ENCODE data around the gene HSCB.
A peak's percentile ranks its signal among the peaks of the same experiment; 100 is the strongest.
"Not testable (repeated sequence)": the region's sequence is repeated elsewhere in the genome, so short reads cannot be mapped to it uniquely, and the experiment has no call there.

The HSCB gene

DNA sequence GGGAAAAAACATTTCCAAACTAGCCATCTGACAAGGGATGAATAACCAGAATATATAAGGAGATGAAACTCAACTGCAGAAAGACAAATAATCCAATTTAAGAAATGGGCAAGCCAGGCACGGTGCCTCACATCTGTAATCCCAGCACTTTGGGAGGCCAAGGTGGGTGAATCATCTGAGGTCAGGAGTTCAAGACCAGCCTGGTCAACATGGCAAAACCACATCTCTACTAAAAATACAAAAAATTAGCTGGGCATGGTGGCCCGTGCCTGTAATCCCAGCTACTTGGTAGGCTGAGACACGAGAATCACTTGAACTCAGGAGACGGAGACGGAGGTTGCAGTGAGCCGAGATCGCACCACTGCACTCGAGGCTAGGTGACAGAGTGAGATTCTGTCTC, 3.0 kb upstream of the HSCB start:
- DNase-seq (ENCODE audit: low read depth in 3 of 3, low spot score in 1 of 3): not testable (repeated sequence)

DNA sequence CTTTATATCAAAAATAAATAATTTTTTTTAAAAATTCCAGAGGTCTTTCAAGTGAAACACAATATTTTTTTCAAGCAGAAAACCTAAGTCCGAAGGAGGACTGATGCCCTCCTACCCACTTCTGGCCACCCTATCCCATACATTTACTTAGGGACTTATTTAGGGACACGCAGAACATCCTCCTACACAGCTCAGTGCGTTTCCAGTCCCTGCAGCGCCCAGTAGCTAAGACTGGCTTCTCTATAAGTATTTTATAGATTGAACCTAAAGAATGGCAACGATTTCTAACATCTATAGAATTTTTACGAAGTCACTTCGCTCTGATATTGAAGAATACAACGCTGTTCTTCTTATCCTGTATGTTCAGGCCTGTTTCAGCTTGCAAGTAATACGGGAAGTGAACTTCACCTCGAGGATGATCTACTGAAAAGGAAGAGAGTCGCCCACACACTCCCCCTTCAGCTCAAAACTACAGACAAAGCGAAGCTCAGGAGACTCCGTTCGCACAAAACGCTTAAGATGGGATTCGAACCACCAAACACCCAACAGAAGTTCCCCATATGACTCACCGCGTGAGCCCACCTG, 547 bp upstream of the HSCB start:
- no peak for DNase-seq (ENCODE audit: low read depth in 3 of 3, low spot score in 1 of 3)

DNA sequence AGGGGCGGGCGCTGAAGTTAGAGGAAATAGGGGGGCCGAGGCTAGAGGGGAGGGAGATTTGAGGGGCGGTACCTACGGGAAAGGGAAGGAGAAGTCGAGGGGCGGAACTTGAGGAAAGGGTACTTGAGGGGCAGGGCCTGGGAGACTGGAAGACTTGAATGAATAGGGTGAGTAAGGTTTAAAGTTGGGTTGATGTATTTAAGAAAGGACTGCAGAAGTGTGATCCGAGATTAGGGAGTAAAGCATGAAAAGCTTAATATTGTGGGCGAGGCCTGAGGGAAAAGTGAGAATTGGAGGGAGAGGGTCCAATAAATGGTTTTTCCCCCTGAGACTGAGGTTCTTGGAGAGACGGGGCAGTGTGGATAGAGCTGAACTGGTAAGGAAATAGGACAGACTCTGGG, 723 bp downstream of the HSCB start:
- DNase-seq (ENCODE audit: low read depth in 3 of 3, low spot score in 1 of 3): no peak

DNA sequence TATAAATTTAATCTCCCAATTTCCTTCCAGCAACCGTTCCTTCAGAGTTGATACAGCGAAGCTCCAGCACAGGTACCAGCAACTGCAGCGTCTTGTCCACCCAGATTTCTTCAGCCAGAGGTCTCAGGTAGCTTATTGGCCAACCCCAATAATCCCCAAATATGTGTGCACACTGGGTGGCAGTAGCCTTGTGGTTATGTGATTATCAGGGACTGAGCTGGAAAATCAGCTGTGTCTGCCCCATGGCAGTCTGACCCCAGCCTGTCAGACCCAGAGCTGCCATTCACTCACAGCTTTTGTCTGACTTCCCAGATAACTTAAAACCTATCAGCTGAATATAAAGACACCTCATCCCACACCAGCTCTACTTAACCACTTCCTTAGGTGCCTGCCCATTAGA, 2.0 kb downstream of the HSCB start:
- no peak for DNase-seq (ENCODE audit: low read depth in 3 of 3, low spot score in 1 of 3)

DNA sequence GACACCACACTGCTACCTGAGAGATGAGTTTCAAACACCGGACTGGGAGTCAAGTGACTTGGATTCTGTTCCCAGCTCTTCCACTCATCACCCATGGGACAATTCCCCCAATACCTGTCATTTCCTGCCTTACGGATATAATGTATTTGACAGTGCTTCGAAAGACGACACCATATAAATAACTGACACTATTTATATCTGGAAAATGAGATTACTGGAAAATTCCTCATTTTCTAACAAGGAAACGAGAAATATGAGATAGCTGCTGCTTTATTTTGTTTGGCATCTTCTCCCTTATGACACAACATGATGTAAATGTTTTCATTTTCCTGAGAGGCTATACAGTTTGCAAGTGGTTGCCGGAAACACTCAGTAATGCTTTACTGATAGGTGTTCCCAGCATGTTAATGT, 8.6 kb downstream of the HSCB start:
- DNase-seq (ENCODE audit: low read depth in 3 of 3, low spot score in 1 of 3): no peak

DNA sequence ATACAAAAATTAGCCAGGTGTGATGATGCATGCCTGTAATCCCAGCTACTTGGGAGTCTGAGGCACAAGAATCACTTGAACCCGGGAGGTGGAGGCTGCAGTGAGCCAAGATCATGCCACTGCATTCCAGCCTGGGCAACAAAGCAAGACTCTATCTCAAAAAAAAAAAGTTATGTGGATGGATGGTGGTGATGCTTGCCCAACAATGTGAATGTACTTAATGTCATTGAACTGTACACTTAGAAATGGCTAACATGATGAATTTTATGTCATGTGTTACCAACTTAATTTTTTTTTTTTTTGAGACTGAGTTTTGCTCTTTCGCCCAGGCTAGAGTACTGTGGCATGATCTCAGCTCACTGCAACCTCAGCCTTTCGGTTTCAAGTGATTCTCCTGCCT, 12.7 kb downstream of the HSCB start:
- not testable (repeated sequence) for DNase-seq (ENCODE audit: low read depth in 3 of 3, low spot score in 1 of 3)

DNA sequence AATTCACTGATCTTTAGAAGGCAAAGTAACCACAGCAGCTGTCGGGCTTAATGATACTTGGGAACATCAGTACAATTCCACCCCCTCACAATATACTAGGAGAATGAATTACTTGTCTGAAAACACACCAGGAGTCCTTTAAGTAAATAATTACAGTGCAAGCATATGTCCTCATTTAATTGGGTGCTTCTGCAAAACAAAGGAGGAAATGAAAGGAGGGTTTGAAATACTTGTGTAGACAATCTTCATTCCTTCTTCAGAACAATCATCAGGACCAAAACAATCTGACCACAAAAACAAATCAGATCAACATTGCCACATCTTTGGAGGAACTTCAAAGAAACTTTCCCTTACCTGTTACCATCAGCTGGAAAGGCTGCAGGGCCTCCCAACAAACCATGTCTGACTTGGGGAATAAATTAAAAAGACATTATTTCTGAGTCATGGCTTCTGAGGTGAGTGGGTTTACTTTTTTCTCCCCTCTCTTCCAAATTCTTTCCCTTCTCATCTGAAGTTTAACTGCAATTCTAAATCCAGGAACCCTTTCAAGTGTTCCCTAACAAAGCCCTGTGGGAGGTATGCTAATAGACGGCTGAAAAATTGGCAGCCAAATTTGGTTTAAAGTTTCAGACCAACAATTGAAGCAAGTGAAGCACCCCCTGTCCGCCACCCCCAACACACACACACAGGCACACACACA, 18.2 kb downstream of the HSCB start:
- DNase-seq (ENCODE audit: low read depth in 3 of 3, low spot score in 1 of 3): no peak

DNA sequence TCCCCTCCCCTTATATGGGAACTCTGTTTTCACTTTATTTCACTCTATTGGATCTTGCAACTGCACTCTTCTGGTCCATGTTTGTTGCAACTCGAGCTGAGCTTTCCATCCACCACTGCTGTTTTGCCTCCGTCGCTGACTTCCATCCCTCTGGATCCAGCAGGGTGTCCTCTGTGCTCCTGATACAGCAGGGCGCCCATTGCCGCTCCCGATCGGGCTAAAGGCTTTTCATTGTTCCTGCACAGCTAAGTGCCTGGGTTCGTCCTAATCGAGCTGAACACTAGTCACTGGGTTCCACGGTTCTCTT, 19.6 kb downstream of the HSCB start:
- DNase-seq (ENCODE audit: low read depth in 3 of 3, low spot score in 1 of 3): no peak

DNA sequence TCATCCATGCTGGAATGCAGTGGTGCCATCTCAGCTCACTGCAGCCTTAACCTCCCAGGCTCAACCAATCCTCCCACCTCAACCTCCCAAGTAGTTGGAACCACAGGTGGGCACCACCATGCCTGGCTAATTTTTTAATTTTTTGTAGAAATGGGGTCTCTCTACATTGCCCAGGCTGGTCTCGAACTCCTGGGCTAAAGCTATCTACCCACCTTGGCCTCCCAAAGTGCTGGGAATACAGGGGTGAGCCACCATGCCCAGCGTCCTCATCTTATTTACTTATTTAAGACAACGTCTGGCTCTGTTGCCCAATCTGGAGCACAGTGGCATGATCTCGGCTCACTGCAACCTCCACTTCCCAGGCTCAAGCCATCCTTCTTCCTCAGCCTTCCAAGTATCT, 20.2 kb downstream of the HSCB start:
- DNase-seq (ENCODE audit: low read depth in 3 of 3, low spot score in 1 of 3): not testable (repeated sequence)

DNA sequence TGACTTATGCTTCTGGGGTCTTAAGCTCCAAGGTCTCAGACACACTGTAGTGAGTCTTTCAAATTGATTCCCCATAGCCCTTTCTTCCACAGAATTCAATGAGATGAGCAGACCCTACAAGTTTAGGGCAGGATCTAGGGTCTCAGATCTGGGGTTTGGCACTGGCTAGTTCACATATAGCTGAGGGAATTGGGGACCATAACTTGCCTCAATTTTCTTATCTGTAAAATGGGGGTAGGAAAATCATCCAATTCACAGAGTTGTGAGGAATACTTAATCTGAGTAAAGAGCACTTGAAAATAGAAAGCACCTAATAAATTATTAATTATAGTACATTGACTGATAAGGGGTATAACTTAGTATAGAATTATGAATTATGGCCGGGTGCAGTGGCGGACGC, 24.8 kb downstream of the HSCB start:
- DNase-seq (ENCODE audit: low read depth in 3 of 3, low spot score in 1 of 3): no peak

DNA sequence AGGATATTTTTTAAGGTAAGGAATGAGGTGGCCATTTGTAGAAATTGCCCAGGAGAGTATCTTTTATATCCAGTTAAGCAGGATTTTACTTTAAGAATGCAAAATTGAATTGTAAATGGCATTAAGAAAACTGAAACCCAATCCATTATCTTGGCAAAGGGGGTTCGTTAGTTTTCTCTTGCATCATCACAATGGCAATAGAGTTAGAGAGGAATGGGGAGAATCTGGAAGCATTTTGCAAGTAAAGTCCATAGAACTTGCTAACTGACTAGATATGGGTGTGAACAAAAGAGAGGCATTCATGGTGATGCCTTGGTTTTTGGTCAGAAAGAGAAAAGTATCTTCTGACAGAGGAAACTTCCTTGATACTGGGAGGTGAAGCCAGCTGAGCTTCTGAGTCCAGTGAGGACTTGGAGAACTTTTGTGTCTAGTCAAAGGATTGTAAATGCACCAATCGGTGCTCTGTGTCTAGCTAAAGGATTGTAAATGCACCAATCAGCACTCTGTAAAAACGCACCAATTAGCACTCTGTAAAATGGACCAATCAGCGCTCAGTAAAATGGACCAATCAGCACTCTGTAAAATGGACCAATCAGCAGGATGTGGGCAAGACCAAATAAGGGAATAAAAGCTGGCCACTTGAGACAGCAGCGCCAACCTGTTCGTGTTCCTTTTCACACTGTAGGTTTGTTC, 27.0 kb downstream of the HSCB start:
- DNase-seq (ENCODE audit: low read depth in 3 of 3, low spot score in 1 of 3): no peak

DNA sequence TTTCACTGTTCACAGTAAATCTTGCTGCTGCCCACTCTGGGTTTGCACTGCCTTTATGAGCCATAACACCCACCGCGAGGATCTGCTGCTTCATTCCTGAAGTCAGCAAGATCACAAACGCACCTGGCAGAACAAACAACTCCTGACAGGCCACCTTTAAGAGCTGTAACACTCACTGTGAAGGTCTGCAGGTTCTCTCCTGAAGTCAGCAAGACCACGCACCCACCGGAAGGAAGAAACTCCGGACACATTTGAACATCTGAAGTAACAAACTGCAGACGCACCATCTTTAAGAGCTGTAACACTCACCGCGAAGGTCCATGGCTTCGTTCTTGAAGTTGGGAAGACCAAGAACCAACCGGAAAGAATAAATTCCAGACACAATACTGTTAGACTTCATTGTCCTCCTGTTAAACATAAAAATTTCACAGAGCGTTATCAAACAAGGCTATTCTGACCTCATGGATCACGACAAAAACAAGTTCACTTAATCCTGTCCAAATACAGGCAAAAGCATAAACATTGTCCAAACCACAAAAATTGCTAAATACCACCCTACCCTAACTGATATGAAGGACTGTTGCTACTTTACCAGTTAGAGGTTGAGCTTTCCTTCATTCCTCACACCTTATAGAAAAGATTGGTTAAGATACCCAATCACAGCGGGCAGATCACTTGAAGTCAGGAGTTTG, 27.7 kb downstream of the HSCB start:
- no peak for DNase-seq (ENCODE audit: low read depth in 3 of 3, low spot score in 1 of 3)

DNA sequence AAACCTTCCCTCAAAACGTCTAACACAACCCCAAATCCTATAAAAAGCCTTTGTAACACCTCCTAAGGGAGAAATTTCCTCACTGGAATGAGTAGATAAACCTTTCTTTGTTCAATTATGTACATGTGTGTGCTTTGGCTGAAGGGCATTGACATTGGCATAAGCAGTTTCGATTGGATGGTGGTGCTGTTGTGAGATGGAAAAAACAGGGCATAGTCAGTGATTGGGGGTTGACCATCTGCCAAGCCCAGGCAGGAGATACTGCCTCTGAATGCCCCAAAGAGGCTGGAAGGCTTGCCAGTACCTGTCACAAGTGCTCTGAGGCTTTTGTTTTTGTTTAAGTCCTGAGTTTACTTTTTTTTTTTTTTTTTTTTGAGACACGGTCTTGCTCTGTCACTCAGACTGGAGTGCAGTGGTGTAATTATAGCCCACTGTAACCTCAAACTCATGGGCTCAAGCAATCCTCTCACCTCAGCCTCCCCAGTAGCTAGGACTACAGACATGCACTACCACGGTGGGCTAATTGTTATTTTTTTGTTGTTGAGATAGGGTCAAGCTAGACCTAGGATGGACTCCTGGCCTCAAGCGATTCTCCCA, 29.5 kb downstream of the HSCB start:
- DNase-seq (ENCODE audit: low read depth in 3 of 3, low spot score in 1 of 3): no peak

DNA sequence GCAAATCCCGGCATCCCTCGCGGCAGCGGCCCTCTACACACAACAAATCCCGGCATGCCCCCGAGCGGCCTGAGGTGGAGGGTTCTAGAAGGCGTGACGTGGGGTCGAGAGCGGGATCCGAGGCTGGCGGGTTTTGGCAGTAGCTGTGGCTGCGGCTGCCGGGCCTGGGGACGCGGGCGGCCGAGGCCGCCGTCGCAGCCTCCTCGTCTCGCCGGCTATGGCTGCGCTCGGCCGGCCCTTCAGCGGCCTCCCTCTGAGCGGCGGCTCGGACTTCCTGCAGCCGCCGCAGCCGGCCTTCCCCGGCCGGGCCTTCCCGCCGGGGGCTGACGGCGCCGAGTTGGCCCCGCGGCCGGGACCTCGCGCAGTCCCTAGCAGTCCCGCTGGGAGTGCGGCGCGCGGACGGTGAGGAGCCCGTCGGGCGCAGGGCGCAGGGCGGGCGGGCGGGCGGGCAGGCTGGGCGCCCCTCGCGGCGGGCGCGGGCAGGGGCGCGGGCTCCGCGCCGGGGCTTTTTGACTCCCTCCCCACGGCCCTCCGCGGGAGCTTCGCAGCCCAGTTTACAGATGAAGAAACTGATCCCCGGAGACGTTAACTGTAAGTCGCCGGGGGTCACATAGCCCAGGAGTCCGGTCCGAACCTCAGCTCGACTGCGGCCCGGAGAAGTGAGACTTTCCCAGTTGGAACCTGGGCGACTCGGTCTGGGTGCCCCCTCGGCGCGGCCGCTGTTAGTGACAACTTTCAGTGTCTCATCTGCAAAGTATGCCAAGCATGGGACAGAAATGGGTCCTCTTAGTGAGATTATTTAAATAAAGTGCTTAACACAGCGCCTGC, 31.0 kb downstream of the HSCB start, which contains the start of gene CCDC117:
TSS of gene CCDC117 (plus strand) at position 63 of the 828 bp plus-strand sequence. CDS start at position 218, 155 bp downstream.
- peak; percentile 74 to 84 (median 76) for DNase-seq (ENCODE audit: low read depth in 3 of 3, low spot score in 1 of 3)

DNA sequence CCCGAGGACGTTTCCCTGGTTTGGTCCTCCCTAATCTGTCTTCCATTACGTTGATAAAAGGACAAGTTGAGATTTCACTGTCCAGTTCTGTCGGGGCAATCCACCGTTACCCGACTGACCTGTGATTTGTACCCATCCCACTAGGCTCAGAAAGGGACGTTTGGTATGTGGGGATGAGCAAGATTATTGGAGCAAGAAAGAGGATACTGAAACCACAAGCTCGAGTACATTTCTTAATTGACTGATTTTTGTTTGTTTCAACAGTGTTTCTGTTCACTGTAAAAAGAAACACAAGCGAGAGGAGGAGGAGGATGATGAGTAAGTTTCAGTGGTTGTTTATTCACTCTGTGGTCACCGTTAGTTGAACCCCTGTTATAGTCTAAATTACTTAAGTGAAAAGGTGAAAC, 31.6 kb downstream of the HSCB start:
- DNase-seq (ENCODE audit: low read depth in 3 of 3, low spot score in 1 of 3): no peak

DNA sequence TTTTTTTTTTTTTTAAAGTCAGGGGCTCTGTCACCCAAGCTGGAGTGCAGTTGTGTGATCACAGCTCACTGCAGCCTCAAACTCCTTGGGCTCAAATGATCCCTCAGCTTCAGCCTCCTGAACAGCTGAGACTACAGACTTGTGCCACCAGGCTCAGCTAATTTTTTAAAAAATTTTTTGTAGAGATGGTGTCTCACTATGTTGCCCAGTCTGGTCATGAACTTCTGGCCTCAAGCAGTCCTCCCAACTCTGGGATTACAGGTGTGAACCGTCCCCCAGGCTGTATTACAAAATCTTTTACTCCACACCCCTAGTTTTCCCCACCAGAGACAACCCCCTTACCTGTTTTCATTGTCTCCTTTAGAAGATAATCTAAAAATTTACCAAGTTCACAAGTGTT, 32.5 kb downstream of the HSCB start:
- no peak for DNase-seq (ENCODE audit: low read depth in 3 of 3, low spot score in 1 of 3)

DNA sequence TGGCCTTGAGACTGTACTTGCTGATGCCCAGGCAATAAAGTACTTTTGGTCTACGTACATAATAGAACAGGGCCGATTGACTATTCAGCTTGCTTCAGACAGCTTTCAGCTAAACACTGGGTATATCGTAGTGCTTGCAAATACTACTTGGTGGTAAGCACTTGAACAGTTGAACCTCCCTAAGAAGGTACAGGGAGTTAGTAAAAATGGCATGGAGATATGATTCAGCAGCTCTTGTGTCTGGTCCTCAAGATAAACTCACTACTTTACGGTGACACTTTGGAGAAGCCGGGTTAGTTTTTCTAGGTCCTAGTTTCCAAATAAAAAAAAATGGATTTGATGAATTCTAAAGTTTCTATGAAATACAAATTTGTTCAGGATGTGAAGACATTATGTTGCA, 38.0 kb downstream of the HSCB start:
- no peak for DNase-seq (ENCODE audit: low read depth in 3 of 3, low spot score in 1 of 3)

DNA sequence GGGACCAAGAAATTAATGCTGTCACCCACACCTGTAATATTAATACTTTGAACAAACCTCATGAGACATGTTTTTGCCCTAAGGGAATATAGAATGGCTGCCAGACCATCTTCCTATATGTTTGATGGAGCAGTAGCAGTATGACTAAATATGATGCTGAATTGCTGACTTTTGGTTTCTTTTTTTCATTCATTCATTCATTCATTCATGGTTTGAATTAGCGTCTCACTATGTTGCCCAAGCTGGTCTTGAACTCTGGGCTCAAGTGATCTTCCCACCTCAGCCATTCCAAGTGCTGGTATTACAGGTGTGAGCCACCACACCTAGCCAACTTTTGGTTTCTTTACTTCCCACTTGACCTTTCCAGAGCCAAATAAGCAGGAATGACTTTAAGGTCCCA, 38.5 kb downstream of the HSCB start:
- DNase-seq (ENCODE audit: low read depth in 3 of 3, low spot score in 1 of 3): no peak

DNA sequence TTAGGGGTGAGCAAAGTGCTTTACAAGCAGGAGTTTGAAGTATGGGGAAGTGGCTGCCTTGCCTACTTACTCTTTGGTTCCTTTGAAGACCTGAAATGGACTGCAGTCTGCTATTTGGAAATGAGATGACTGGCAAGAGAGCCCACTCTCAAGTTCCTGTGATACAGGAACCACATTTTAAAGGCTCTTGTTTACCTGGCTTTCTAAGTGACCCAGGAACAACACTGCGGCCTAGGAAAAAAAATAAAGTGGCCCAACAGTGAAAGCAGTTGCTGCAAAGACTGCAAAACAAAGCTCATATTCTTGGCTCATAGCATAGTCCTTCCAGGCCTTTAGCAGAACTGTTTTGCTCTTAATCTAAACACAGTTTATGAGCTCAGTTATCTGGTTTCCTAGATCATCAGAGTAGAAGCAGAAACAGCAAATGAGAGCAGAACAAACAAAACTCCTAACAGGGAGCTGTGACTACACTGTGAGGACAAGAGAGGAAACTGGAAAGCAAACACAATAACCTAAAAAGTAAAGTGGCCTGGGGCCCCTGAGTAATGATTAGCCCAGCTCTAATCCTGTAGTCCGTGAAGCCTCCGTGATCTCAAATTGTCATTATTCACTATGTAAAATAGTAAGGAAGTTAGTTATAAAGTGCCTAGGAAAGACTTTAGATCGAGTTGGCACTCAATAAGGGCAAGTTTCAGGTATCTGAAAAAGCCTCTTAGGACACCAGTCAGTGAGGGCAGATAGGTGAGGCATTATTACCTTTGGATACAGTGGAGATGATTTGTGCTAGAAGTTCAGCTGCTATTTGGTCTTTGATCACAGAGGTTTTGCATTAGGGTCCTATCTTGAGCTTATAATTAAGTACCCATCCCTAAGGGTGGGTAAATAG, 42.2 kb downstream of the HSCB start:
- no peak for DNase-seq (ENCODE audit: low read depth in 3 of 3, low spot score in 1 of 3)

DNA sequence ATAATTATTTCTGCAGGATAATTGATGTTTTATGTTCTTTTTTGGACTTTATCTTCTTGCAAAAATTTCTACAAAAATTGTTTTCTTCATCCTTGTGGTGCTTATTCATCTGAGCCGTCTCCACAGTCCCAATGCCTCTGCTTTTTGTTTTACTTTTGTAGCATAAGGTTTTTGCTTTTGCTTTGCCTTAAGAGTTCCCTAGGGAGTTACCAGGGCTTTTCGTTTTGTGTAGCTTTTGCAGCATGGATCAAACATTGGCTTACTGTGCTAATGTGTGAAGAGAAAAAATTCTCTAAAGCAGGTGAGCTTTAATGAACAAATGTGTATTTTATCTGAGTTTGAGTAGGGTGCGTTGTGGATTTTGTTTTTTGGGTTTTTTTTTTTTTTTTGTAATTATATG, 46.8 kb downstream of the HSCB start:
- DNase-seq (ENCODE audit: low read depth in 3 of 3, low spot score in 1 of 3): no peak
